Body of pancreas (tissue), 4 donors: Measurements from ENCODE around the gene HGFAC. TPM values are rescaled to one million over a fixed set of nuclear protein-coding genes. Genes with fewer than 3 reads are reported as not detected.
A peak's percentile ranks its signal among the peaks of the same experiment; 100 is the strongest.

Experiments
- ATAC-seq: fragments of 150-250 bp; one replicate; pipeline ENCODE4 v1.9.1; 2016
- DNase-seq, 4 donors: peaks; one replicate each; pipeline ENCODE4 v3.0.0-alpha.2; 2019
- H3K27ac ChIP-seq, 4 donors: fragments of 200-600 bp; sonication (generic); 1 replicate in 3 of 4; 2 replicates in 1 of 4; pipeline versions ENCODE4 v1.5.1 to v1.6.1; 2016 to 2019; ENCODE audit warnings: mild to moderate bottlenecking in 1 of 4, mixed read lengths in 1 of 4, moderate library complexity in 1 of 4
- H3K27me3 ChIP-seq, 2 donors: fragments of 200-600 bp; sonication (generic); one replicate each; pipeline ENCODE4 v1.6.0; 2016; ENCODE audit warnings: mild to moderate bottlenecking in 1 of 2
- H3K36me3 ChIP-seq, 2 donors: fragments of 200-600 bp; sonication (generic); replicated peaks in 1 of 2; 2 replicates each; pipeline ENCODE4 v1.5.1; 2016; ENCODE audit warnings: low read depth in 2 of 2; ENCODE audit not compliant: insufficient read depth in 1 of 2
- H3K4me1 ChIP-seq: fragments of 200-600 bp; sonication (generic); one replicate; pipeline ENCODE4 v1.6.0; 2016
- H3K4me3 ChIP-seq, 2 donors: fragments of 200-600 bp; sonication (generic); 1 replicate in 1 of 2; 2 replicates in 1 of 2; pipeline ENCODE4 v1.5.1; 2016 to 2019
- H3K9me3 ChIP-seq, 3 donors: fragments of 200-600 bp; sonication (generic); 1 replicate in 2 of 3; 2 replicates in 1 of 3; pipeline ENCODE4 v1.5.1; 2016
- CTCF ChIP-seq, 7 experiments: fragments of 450-650 bp in 4 of 7; fragments of 200-600 bp in 3 of 7; sonication (generic) in 3 of 7; IDR thresholded peaks; one replicate each; pipeline ENCODE4 v1.5.1; 2016 to 2019; ENCODE audit warnings: antibody characterized with exemption in 7 of 7
- POLR2A ChIP-seq, 3 donors: fragments of 450-650 bp; IDR thresholded peaks; one replicate each; pipeline ENCODE4 v1.6.1; 2016; ENCODE audit warnings: antibody characterized with exemption in 3 of 3, mild to moderate bottlenecking in 2 of 3
- WGBS, 2 donors: methylation state at CpG; one replicate each; pipeline ENCODE4 v1.1.5; 2017; 5-methylcytosine and 5-hydroxymethylcytosine counted together
- intact Hi-C: fragments of 100-400 bp; cut with DNase I; formaldehyde crosslinking; loops from one replicate; pipeline ENCODE4 v1.15.1; 2023
- total RNA-seq, 2 donors: library from RNA; depleted of rRNA; stranded (reverse); fragments of >200 nt; gene quantifications; one replicate each; pipeline ENCODE4 v1.1.0, GENCODE V29; 2016

The HGFAC gene
- total RNA-seq, 2 donors from 2014 or later: 0.78 TPM; not detected in 1

DNA sequence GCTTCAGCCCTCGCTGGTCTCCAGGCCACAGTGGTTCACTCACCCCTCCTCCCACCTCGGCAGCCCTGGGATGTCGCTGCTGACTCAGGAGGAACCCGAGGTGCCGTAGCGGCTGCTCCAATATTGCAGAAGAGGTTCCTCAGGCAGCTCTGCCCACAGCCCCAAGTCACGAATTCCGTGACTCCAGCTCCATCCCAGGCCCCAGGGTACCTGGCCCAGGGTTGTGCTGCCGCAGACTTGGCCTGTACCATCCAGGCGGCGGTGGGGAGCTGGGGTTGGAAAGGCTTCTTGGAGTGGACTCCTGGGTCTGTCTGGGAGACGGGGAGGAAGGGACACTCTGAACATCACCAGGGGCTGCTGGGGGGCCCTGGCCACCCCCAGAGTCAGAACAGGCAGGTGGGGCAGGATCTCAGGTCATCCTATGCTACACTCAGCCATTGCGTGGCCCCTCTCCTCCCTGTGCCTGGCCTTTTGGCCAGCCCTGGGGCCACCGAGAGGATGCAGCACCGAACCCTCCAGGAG lies 728 bp upstream of the HGFAC start:
- Histone ChIP-seq H3K27ac (no peak overlapping the region), H3K4me1 (peaks cover 6% of the 10 kb centered on the region), H3K27me3 (no peaks in the 10 kb centered on the region), H3K4me3 (no peak overlapping the region), H3K9me3 (no peaks in the 10 kb centered on the region), H3K36me3 (no peaks in the 10 kb centered on the region)
- DNase-seq (no peak), ATAC-seq (no peak)
- WGBS, 2 donors: 50 to 73% methylated on average over 2 to 13 of the region's 15 CpGs
- intact Hi-C loops: no loop called here
- TF ChIP-seq POLR2A (IDR thresholded peaks at IDR 0.05) (no peak), CTCF (IDR thresholded peaks at IDR 0.05) (no peak)

DNA sequence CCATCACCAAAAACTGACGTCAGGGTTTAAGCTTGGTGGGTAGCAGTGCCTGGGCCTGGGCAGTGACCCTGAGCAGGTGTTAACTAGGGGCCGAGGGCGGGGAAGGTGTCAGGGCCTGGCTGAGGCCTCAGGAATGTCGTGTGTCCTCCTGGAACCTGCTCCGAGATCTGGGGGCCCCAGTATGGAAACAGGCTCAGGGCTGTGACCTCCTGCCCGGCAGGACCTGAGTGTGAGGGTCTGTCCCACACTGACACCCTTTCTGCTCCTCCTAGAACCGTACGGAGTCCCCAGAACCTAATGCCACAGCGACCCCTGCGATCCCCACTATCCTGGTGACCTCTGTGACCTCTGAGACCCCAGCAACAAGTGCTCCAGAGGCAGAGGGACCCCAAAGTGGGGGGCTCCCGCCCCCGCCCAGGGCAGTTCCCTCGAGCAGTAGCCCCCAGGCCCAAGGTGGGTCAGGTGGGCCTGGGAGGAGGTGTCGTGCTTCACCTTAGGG lies 741 bp downstream of the HGFAC start:
- H3K4me1 ChIP-seq: peaks cover 6% of the 10 kb centered on the region
- no peak for TF ChIP-seq CTCF (IDR thresholded peaks at IDR 0.05)
- TF ChIP-seq POLR2A (IDR thresholded peaks at IDR 0.05): no peak
- no peaks in the 10 kb centered on the region for H3K9me3 ChIP-seq
- no peak overlapping the region for H3K27ac ChIP-seq
- DNase-seq (no peak), ATAC-seq (no peak)
- H3K4me3 ChIP-seq: no peak overlapping the region
- intact Hi-C loops: no loop called here
- H3K36me3 ChIP-seq: no peaks in the 10 kb centered on the region
- WGBS, 2 donors: 84% methylated on average over 11 of the region's 14 CpGs; no CpG with 5 or more reads in 1 of the 2 donors
- H3K27me3 ChIP-seq: no peaks in the 10 kb centered on the region

- peak; percentile 61 for ATAC-seq
- DNase-seq: peak in 3 of 4 donors; percentile 32 to 64 (median 57)
- intact Hi-C loops: no loop called here
These were observed 1.4 kb downstream of the HGFAC start for GRCh38 chr4:3442959-3443749.

DNA sequence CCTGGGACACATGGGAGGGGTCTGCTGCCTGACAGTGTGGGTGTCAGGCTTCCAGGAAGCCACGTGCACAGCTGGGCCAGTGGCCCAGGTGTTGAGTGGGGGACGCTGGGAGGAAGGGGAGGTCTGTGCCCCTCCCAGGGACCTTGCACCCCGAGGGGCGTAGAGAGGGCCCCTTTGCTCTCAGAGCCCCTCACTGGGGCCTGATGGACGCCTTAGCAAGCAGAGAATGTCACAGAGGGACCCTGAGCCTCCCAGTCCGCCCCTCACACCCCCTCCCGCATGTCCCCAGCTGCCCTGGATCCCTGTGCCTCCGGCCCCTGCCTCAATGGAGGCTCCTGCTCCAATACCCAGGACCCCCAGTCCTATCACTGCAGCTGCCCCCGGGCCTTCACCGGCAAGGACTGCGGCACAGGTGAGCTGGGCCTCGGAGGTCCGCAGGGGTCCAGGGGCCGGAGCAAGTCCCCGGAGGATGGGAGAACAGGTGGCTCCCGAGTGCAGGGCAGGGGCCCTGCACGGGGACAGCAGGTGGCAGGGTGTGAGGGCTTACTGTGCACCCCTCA lies 2.1 kb downstream of the HGFAC start:
- peaks cover 6% of the 10 kb centered on the region for H3K4me1 ChIP-seq
- H3K4me3 ChIP-seq: no peak overlapping the region
- H3K9me3 ChIP-seq: no peaks in the 10 kb centered on the region
- ATAC-seq (no peak), DNase-seq (no peak)
- intact Hi-C loops: no loop called here
- no peaks in the 10 kb centered on the region for H3K27me3 ChIP-seq
- no peak overlapping the region for H3K27ac ChIP-seq
- WGBS, 2 donors: 59 to 78% methylated on average over 6 to 17 of the region's 17 CpGs
- no peaks in the 10 kb centered on the region for H3K36me3 ChIP-seq
- TF ChIP-seq POLR2A (IDR thresholded peaks at IDR 0.05): no peak
- TF ChIP-seq CTCF (IDR thresholded peaks at IDR 0.05): peak in 1 of 7 experiments; percentile 33

More at GRCh38 chr4:3442959-3443749, 1.4 kb downstream of the HGFAC start:
- Histone ChIP-seq H3K9me3 (no peaks in the 10 kb centered on the region), H3K36me3 (no peaks in the 10 kb centered on the region), H3K4me3 (no peak overlapping the region), H3K27ac (no peak overlapping the region), H3K27me3 (no peaks in the 10 kb centered on the region), H3K4me1 (peaks cover 6% of the 10 kb centered on the region)
- WGBS, 2 donors: 45% methylated on average over 27 of the region's 36 CpGs; no CpG with 5 or more reads in 1 of the 2 donors
- TF ChIP-seq POLR2A (IDR thresholded peaks at IDR 0.05) (no peak), CTCF (IDR thresholded peaks at IDR 0.05) (peak; percentile 80 to 98 (median 91))
